NCI-H2081 (cell line): ENCODE data around the gene MAL.
A peak's percentile ranks its signal among the peaks of the same experiment; 100 is the strongest.

Experiments
- DNase-seq, 2 experiments: peaks; one replicate each; lab custom pipeline; 2025; lab: John Stamatoyannopoulos, UW

Gene MAL

DNA sequence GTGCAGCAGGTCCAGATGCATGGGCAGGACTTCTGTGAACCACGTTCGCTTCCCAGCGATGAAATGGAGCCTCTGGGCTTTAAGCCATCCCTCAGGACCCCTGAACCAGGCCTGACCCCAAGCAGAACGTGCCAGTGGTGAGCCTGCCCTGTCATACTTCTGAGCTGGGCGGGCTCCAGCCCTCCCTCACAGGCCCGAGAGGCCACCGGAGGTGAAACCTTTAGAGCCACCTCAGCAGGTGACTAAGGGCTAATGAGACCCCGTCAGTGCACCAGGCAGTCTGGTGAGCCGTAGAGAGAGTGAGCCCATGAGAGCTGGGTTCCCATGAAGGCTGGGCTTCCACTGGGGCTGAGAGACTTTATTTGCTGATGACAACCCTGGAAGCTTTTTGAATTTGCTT lies 8.9 kb upstream of the MAL start:
- no peak for DNase-seq

DNA sequence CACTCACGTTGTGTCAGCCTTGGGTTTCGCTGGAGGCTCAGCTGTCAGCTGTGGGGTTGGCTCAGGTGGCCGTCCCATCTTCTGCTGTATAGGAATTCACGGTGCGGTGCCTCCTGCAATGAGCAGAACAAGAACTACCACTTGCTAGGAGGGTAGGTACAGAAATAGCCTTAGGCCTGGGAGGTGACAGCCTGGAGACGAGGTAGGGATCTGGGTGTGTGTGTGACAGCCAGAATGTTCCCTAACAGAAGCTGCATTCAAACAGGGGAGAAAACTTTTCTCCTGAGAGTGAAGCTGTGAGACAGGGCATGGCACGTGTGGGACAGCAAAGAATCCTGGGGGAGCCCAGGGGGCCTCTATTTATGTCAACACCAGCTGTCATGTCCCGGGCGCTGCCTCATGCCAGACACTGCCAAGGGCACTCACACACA lies 8.4 kb upstream of the MAL start:
- DNase-seq, result no peak

DNA sequence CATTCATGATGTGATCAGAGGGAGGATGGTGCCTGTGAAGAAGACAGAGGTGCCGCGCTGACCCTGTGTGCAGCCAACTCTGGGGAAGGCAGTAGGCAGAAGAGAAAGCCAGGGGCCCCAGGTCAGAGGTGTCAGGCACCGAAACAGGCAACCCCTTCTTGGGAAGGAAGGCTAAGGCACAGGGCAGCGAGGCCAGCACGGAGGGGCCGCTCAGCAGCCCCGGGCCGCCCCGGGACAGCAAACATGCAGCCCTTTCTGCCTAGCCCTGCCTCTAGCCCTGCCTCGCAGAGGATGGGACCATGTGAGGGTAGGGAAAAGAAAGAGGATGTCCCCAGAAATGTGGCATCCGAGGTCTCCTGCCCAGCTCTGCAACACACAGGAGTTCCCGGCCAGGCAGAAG lies 7.7 kb upstream of the MAL start:
- DNase-seq, result no peak

DNA sequence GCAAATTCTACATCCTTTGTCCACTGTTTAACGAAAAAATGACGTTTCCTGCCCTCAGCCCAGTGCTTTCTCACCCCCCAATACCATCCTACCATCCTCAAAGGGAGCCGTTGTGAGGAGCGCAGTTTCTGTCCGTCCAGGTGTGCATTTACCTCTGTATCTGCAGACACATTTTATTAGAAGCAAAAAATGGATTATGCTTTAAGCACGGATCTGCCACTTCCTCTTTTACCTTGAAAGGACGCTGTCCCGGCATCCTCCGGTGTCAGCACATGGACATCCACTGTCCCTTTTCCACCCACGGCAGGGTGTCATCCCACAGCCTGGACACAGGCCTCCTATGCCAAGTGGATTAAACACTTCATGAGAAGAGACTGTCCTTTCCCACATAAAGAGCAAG lies 7.2 kb upstream of the MAL start:
- no peak for DNase-seq

DNA sequence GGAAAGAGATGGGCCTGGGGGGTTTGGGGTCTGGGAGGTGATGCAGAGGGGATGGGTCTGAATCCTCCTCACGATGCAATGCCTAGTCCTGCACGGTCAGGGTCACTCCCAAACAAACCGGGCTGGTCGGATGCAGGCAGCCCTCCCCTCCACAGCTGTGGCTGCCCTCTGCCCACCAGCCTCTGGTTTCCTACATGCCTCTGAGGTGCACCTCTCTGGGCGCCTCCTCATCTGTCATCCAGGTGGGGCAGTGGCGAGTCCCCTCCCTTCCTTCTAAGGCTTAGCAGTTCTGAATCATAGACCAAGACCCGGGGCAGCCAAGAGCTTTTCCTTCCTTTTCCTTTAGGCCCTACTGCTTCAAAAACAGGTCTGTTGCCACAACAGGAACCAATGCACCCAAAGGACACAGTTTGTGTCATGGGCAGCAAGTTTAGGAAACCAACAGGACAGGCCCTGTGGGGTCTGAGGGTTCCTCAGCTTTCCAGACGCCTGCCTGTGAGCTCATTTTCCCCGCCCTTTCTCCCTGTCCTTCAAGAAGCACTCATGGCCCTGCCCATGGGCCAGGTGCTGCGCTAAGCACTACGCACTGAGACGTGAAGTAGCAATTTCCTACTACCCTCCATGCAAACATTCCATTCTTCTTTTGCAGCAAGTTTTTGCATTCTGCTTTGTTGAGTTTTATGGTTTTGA lies 6.5 kb upstream of the MAL start:
- no peak for DNase-seq

DNA sequence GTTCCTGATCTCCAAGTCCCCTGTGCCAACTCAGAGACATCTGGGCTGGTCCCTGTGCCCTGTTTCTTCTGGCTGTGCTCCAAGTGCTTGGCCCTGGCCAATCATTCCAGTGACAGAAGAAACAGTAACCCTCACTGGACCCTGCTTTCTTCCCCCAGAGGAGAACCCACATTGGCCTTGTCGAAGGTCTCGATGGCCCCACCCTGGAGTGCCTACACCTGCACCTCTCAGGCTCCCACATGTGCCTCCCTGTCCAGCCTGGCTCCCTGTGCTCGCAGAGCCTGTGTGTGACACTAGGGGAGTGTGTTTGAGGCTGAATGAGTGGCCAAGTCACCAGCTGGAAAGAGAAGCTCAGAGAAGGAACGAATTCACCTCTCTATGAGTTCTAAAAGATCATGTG lies 5.9 kb upstream of the MAL start:
- no peak for DNase-seq

DNA sequence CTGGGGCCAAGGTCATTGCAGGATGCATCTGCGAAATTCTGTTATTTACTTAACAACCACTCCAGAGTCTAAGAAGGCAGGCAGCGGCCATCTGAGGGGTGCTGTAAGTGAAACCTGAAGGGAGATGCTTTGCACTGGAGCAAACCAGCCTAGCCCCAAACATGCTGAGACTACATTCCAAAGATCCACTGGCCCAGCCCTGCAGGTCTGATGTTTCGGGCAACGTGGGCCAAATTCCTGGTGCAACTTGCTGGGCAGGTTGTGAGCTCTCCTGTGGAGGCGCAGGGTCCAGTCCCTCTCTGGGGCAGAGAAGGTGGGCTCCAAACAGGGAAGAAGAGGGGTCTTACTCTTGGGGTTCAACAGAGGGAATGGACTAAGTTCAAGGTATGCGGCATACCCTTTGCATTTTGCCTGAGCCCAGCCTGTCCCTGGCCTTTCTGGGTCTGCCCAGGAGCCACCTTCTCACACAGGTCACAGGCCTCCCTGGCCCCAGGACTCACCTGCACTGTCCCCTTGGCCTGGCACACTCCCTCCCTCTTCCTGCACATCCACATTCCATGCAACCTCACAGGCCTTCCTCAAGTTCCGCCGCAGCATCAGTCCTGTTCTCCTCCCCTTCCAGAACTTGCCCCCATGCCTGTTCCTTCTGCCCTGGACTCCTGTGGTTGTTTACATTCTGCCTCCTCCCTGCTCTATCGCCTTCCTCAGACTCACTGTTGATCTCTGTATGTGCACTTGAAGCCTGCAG lies 5.1 kb upstream of the MAL start:
- DNase-seq, result no peak

DNA sequence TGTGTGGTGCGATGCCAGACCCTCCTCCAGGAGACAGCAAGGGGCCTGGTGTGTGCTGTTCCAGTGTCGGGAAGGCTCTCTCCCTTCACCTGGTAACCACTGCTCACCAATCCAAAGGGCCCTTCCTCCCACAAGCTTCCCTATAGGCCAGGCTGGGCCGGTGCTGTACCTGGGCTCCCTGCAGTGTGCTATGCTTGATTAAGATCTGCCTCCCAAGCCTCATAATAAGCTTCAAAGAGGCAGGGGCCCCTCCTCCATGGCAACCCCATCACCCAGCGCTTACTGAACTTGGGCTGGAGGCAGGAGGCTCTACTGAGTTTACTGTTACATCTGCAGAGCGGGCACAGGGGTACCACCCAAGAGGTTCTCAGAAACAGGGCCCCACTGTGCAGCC lies 4.5 kb upstream of the MAL start:
- DNase-seq, result no peak

DNA sequence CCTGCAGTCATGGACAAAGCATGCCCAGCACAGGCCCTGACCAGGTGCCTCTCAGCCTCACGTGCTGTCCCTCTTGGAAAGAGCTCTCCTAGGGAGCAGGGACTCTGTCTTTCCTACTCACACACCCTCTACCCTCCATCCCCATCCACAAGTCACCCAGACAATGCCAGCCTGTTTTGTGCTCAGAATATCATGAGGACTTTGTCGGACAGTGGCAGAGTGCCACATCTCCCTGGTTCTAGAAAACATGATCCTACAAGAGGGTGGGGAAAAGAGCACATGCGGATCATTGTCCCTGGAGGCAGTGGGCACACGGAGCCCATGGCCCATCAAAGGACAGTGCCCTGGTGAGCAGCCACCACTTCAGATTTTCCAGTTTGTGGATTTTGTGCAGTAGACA lies 3.7 kb upstream of the MAL start:
- DNase-seq, result no peak

DNA sequence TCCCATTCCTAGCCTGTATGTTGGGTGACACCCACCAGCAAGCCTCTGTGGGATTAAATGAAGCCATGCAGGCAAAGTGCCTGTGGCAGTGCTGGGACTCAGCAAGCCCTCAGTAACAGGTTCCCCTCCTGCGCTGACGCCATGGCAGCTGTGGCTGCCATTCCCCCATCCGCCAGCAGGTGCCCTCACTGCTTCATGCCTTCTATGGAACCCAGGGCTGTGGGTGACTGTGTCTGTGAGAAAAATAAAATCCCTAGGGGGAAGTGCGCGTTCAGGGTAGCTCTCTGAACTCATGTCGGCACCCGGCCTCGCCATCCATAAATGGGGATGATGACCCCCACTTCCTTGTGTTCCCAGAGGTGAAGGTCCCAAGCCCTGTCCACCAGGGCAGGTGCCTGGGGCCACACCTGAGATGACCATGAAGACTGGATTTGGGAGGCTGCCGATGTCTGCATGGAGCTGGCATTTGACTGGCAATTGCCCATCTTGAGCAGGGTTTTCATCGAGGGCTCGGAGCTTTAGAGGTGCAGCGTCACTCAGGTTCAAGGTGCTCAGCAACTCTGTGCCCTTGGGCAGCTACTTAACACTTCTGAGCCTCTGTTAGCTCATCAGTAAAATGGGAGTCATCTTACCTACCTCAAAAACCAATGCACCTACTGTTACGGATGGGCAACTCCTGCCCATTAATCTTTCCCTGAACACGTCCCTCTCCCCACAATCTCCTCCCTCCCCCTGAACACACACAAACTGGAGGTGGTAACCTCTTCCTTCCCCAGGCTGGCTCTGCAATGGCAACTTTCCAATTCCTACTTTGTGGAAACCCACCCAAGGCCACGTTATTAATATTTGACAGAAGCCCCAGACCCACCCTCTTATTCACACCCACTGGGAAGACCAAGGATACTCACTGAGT lies 2.9 kb upstream of the MAL start:
- peak; percentile 67 to 72 for DNase-seq

DNA sequence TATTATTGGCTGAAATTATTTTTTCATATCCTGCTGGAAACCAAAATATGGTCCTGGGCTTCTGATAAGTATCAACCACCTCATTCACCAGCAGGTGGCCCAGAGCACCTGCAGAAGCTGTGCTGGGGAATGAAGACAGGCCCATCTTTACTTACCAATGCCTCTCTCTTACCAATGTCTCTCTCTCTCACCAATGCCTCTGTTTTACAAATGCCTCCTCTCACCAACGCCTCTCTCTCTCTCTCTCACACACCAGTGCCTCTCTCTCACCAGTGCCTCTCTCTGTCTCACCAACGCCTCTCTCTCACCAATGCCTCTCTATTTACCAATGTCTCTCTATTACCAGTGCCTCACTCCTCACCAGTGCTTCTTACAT lies 2.3 kb upstream of the MAL start:
- peak in 1 of 2 experiments; percentile 32 for DNase-seq

DNA sequence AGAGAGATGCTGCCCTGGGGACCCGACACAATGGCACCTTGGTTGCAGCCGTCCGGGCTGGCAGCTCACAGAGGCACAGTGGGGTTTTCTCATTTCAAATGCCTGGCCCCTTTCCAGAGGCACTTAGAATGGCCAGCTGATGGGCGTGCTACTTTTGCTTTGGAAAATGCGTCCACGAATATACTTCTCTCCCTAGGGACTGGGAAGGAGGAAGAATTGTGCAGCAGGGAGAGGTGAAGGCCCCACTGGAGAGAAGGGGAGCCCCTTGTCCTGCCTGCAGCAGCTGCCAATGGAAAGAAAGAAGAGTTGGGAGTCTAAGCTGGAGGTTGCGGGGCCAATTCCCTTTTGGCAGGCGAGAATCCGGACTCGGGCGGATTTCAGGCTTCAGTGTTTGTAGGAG lies 1.1 kb upstream of the MAL start:
- DNase-seq, result no peak

DNA sequence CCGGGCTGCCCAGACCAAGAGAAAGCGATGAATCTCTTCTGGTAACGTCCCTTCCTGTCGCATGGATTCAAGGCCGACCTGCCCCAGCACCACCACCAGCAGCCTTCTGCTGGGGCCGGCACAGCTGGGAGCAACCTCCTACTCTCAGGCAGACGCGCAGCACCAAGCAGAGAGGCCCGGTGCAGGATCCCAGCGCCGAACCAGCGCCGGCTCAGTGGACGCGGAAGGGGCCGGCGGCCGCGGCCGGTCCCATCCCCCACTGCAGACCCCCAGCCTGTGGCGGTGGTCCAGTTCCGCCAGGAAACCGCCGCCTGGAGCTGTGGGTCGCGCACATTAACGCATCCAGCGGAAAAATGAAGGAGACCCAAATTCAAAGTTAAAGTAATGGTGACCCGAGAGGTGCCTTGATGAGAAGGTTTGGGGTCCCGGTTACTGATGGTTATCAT lies 525 bp upstream of the MAL start:
- DNase-seq, result no peak

DNA sequence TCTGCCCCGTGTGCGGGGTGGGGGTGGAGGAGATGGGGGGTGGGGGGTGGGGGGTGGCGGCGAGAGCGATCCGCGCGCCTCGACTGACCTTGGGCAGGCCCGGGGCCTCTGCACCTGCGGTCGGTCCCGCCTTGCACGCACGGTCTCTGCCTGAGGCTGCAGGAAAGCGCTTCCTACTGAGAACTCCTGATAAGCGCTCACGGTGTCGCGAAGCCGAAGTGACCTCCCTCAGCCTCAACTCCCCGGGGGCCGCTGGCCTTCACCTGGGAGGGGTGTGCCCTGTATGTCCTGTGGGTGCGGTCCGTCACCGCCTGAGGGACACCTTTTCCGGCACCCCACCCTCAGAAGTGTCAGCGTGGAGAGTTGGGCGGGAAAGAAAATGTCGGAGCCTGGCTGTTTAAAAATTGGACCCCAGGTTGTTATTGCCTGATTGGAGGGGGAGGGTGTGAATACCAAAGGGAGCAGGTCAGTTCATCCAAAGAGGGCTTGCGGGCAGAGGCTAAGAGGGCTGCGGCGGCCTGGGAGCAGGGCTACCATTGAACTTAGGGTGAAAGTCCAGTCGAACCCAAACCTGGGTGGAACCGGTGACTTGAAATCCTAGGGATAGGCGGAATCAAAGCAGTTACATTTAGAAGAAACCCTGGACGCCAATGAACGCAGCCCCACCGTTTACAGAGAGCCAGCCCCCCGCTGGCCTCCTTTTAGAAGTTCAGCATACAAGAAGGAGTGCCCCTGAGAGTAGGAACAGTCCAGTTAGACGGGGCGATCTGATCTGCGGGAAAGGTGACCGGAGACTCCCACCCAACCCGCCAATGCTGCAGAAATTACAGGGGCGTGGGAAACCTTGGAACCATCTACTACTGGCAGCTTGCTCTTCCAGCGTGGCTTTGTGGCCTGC lies 1.2 kb downstream of the MAL start:
- no peak for DNase-seq

DNA sequence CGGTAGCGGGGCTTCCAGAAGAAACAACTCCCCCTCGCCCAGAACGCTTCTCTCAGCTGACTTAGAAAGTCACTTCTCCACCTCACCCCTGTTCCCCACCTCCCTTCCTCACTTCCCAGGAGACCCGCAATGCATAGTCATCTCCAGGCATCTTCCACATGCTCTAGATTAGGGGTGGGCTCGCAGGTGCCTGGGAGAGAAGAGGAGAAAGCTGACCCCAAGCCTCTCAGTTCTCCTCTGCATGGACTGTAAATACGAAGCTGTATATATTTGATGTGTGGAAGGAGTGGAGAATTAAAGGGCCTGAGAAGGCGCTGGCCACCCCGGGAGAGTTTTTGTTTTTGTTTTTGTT lies 1.8 kb downstream of the MAL start:
- DNase-seq, result no peak

DNA sequence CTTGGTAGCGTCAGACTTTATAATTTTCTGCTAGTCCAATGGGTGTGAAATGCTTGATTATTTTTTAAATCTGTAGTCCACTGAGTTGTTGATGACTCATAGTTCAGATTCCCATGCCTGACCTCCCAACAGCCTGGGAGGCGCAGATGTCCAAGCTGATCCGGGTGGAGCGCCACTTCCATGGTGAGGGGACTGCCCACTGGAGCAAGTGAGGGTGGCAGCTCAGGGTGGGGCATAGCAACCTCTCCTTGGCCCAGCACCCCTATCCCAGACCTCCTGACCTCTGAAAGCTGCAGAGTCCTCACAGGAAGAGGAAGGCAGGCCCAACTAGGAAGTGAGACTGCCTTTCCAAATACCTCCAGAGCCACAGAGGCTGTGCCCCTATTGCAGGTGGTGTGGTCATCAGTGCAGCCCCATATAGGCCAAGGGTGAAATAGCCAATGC lies 4.4 kb downstream of the MAL start:
- no peak for DNase-seq

DNA sequence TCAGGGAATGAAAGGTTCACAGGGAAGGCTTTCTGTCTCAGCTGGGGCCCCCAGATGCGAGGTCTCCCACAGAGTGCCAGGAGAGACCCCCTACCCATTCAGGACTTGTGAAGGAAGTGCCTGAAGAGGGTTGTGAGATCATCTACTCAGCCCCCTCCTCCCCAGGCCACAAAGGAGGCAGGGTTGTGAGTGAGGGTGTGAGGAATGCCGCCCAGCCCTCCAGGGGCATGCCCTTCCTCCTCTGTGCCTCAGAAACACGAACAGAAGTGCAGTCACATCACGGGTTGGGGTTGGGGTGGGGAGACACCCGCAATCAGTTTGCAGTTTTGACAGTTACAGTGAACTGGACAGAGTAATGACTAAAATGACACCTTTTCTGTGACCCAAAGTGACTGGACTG lies 5.0 kb downstream of the MAL start:
- DNase-seq, result no peak

DNA sequence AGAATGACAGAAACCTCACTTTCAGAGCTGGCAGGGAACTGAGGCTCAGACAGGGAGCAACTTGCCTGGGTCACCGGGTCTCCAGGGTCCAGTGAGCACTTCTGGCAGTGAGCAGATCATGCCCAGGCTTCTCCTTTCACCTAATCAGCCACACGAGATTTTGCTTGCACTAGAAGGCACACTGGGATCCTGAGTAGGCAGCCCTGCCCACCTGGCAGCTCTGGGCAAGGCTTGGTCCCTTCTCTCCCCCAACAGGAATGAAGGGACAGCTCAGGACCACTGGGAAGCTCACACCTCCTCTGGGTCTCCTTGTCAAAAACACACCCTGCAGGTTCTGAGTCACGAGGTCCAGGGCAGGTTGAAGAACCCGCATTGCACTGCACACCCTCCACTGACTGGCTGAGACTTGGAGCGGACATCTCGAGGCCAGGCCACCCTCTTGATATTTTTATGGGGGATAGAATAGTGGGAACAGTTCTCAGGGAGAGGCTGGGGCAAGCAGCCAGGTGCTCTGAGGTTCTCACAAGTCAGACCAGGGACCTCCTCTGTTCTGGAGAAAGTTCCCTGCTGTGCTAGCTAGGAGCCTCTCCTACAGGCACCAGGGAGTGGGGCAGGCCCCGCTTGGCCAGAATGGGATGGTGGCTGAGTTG lies 5.7 kb downstream of the MAL start:
- no peak for DNase-seq

DNA sequence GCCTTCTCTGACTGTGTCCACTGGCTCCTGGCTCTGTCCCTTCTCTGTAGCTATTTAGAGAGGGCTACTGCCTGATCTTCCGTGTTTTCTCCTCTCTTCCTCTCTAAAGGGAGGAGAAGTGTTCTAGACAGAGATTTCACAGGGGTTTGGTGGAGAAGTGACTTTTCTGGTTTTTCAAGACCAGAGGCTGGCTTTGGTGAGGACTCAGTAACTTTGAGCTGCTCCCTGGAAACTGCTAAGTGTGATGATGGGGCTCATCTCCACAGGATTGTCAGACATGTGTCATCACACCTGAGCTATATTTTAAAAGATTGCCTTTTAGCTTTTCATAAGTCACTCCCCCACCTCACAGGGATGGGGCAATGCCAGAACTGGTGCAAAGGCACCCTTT lies 6.2 kb downstream of the MAL start:
- DNase-seq, result no peak

DNA sequence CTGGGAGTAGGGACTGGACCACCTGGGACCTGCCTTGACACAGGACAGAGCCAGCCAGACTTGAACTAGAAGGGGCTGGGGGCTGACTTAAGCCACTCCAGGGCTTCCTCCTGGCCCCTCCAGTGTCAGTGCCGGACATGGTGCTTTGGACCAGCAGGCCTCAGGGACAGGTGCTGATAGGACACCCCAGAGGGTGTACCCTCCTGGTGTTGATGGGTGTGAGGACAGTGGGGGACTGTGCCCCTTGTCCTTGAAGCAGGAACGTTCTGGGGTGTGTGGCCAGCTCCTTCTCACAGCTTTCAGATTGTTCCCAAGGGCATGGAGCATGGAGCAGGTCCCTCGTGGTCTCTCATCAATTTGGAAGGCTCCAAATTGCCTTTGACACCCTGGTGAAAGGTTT lies 6.8 kb downstream of the MAL start:
- DNase-seq, result no peak

DNA sequence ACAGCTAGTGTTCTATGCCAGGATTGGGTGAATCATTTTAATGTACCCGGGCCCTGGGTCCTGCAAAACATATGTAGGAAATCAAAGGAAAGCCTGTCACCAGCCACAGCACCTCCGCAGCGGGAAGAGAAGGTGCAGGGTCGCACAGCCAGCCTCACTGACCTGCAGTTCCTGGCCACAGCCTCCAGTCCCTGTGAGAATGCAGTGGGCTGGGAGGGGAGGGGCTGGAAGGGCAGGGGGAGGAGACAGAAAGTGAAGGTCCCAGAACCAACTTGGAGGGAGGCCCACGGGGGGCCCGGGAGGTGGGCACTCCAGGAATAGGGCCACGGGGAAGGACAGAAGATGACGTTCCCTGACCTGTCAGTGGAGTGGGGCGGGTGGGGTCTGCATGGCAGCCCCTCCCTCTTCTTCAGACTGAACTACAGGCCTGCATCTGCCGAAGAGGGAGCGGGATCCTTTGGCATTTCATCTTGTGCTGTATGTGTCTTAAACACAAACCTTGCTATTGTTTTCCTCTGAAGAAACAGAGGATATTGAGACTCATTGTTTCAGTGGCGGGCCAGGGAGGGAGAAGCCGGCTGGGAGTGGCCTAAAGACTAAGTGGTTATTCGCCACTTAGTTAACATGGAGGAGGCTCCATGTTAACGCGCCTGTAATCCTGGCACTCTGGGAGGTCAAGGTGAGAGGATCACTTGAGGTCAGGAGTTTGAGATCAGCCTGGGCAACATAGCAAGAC lies 7.5 kb downstream of the MAL start:
- no peak for DNase-seq
